Suppressor macrophage treated with lipopolysaccharide for 1 hour (primary cell): ENCODE results near the gene PAX3.

Experiments used
- DNase-seq, 3 donors: peaks; one replicate each; pipeline ENCODE4 v3.0.0-alpha.2; 2020 to 2022

The PAX3 gene

GRCh38 chr2:222298311-222299150 is at the start of gene PAX3:
Gene PAX3, minus strand, starts transcription at chr2:222298998. Its CDS starts 383 bp downstream, at chr2:222298615.
- DNase-seq = peak in 1 of 3 donors; percentile 52

DNA sequence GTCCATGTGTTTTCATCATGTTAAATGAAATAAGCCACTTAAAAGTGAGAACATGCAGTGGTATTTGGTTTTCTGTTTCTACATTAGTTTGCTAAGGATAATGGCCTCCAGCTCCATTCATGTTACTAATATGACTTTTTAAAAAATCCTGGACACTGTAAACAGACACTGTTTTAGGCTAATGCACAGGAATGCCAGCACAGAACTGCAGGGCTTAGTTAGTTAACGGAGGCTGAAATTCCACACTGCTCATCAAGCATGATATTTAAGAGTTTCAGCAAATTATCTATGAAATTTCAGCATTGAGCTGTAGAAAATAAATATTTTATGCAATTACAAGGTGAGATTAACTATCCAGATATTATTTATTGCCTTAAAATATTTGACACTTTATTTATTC is 42.5 kb upstream of the PAX3 start:
- DNase-seq = no peak

GRCh38 chr2:222338374-222338773 is 39.6 kb upstream of the PAX3 start:
- DNase-seq = no peak

GRCh38 chr2:222336931-222337330 is 38.1 kb upstream of the PAX3 start:
- DNase-seq = no peak

DNA sequence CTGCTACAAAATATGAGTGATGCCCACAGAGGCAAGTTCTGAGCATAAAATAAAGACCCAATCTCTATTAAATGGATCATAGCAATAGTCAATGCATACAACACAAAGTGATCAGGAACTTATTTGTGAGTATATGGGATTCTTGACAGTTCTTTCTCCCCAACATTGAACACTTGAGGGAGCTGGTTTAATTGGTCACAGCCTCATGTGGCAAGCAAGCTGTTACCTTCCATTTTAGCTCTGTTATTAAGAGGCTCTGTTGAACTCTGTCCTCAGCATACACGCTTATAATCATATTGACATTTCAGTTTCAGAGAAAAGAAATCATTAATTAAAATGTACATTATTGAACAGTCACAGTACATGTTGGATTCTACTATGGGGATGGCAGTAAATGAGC is 37.6 kb upstream of the PAX3 start:
- no peak for DNase-seq

DNA sequence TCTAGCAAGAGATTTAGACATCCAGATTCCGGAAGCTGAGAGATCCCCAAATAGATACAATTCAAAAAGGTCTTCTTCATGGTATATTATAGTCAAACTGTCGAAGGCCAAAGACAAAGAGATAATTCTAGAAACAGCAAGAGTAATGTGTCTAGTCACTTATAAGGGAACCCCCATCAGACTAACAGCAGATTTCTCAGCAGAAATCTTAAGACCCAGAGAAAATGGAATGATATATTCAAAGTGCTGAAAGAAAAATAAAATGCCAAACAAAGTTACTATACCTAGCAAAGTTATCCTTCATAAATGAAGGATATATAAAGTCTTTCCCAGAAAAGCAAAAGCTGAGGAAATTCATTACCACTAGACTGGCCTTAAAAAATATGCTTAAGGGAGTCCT is 36.1 kb upstream of the PAX3 start:
- no peak for DNase-seq

DNA sequence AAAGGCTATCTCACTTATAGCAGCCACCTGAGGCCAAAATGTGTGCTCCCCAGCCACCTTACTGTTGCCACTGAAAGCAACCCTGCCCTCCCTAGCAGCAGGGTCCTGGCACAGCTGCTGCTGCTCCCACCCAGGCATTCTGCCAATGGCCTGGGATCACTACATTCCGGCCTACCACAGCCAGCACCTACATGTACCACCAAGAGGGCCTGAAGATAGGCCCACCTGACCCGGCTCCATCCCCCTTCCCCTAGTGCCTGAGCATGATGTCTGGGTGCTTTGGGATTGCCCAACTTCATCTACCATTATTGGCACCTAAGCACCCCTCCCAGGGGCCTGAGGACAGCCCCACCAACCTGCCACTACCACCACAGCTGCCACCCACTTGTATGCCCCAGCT is 34.6 kb upstream of the PAX3 start:
- DNase-seq = no peak

- peak; percentile 50 to 57 (median 55) for DNase-seq
These were observed 33.3 kb upstream of the PAX3 start for GRCh38 chr2:222332116-222332515.

DNA sequence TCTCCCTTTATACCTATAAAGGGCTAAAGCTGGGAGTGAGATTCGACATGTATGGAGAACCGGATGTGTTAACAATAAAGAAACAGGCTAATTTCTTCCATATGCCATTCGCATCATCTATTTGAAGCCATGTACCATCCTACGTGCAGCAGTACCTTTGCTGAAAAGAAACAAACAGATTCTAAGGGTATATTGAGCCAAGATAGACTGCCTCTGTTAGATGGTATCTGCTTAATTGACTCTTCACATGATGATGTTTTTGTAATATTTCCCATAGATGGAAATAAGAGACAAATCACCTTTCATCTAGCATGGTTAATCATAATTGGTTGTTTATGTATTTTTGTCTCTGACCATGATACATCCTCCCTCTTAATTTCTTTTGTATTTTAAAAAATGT is 32.1 kb upstream of the PAX3 start:
- no peak for DNase-seq

GRCh38 chr2:222322236-222322635 is 23.4 kb upstream of the PAX3 start:
- no peak for DNase-seq

GRCh38 chr2:222320436-222321395 is 21.9 kb upstream of the PAX3 start:
- DNase-seq = peak; percentile 68 to 84 (median 77)

- peak; percentile 45 to 78 (median 55) for DNase-seq
These were observed 21.0 kb upstream of the PAX3 start for GRCh38 chr2:222319586-222320435.

DNA sequence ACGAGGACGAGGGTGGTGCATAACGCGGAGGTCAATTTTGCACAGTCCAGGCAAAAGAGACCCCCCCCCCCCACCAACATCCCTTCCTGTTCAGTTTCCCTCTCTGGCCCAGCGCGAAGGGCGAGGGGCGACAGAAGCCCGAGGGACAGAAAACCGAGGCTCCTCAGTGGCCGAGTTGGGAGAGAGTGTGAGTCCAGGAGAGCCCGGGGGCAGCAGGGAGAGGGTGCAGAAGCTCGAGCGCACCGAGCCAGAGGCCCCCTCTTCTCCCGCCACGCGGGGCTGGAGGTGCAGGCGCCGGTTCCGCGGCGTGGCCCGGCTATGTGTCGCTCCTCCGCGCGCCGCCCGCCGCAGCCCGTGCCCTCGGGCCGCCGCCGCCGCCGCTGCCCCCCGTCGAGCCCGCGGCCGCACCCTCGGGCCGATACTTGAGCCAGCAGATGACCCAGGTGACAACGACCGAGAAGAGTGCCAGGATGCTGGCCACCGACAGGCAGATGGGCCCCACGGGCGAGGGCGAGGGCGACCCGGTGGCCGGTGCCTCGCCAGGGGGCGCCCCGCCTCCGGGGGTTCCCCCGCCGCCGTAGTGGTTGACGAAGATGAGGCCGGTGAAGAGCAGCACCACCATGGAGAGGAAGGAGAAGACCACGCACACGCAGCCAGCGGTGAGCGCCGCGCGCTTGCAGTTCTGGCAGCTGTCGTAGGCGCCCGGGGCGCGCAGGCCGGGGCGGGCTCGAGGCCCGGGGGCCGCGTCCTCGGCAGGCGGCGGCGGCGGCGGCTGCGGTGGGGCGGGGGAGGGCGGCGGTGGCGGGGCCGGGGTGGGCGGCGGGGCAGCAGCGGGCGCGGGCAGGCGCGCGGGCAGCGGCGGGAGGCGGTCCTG is 20.2 kb upstream of the PAX3 start:
- DNase-seq = peak; percentile 66 to 86 (median 69)

DNA sequence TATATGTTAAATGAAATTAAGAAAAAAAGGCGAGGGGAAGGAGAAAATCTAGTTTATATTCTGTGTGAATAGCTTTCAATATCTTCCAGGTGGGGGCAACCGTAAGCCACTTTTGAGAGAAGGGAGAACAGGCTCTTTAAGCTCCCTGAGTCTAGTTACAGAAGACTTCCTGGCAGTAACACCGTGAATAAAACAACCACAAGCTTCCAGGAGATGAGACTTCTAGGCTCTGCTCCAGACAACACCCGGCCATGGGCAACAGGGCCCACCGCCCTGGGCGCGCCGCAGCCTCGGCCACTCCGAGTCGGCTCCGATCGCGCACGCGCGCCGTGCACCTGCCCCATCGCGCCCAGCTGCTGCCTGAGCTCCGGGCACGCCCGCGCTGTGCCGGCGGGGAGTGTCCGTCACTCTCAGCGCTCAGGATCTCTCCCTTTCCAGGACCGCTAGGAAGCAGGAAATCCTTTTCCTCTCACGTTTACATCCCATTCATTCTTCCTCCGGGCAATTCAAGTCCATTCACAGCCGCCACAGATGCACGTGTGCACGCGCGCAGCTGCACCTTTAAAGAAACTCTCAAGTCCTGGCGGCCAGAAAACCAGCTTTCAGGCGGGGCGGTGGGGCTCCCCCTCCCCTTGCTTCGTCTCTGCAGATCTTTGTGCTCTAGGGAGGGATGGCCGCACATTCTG is 19.4 kb upstream of the PAX3 start:
- peak; percentile 82 for DNase-seq

- DNase-seq = peak in 1 of 3 donors; percentile 35
These were observed 16.8 kb upstream of the PAX3 start for GRCh38 chr2:222315443-222316121.

DNA sequence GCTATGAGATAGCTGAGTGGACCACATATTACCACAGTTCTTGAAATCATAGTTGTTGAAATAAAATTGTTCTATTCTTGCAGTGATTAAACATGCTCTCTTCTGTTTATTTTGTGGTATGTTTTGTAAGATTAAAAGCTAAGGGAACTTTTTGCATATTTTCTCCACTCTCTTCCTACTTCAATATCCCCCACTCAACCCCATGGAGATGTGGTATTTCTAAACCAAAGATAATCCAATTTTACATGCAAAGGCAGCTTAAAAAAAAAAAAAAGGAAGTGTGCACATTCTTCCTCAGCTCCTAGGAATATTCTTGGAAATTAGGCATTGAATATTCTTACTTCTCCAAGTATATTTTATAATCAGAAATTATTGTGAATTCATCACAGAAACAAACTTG is 15.0 kb upstream of the PAX3 start:
- no peak for DNase-seq

DNA sequence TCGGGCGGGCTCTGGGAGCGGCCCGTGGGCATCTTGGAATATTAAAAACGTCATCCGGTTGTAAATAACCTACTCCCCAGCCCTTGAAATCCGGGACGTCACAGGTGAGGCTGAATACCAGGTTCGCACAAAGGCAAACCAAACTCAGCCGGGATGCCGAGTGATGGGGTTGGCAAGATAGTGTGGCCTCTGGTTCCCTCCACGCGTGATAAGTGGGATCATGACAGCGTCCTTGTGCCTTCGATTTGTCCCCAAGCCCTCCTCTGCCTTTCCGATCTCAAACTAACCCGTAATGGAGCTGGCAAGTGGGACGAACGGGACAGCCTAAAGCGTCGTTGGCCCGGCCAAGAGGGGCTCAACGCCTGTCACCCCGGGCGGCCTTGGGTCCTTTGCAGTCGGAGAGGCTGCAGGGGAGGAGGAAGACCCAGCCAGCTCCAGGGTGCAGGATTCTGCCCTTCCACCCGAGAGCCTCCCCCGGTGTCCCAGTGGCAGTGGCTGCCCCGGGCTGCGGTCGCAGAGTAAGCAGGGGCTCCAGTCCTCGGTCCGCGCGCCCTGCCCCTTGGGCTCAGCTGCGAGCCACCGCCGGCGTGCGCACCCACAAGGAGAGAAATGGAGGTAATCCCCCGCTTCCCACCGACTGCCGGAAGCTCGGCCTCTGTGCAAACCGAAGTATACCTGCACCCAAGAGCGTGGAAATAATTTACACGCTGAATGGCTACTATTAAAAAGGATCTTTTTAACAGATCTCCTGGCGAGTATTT is 13.4 kb upstream of the PAX3 start:
- peak in 1 of 3 donors; percentile 19 for DNase-seq

- DNase-seq = peak in 1 of 3 donors; percentile 22
These were observed 12.7 kb upstream of the PAX3 start for GRCh38 chr2:222311319-222311977.

DNA sequence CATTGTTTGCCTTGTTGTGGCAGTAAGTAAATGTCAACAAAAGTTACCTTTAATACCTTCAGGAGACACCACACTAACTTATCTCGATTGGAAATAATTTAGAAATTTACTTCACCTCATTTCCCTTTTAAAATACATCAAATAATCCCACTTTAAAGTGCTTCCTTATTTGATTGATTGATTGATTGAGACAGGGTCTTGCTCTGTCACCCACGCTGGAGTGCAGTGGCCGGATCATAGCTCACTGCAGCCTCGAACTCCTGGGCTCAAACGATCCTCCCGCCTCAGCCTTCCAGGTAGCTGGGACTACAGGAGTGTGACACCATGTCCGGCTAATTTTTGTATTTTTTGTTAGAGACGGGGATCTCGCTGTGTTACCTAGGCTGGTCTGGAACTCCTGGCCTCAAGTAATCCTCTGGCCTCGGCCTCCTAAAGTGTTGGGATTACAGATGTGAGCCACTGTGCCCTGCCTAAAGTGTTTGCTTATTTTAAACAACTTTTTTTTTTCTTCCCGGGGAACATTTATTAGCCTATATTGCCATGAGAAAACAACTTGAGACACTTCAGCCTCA is 12.0 kb upstream of the PAX3 start:
- DNase-seq = no peak
